GM18907 (cell line): ENCODE measurements around the gene SSC5D.
"Not testable (repeated sequence)": the region's sequence is repeated elsewhere in the genome, so short reads cannot be mapped to it uniquely, and the experiment has no call there.

ENCODE experiments used
- ATAC-seq: cut with Tn5 transposase; IDR thresholded peaks from one replicate; pipeline ENCODE4 v1.9.1; 2021; ENCODE audit warnings: mild to moderate bottlenecking, moderate library complexity; ENCODE audit not compliant: unreplicated experiment

SSC5D gene

DNA sequence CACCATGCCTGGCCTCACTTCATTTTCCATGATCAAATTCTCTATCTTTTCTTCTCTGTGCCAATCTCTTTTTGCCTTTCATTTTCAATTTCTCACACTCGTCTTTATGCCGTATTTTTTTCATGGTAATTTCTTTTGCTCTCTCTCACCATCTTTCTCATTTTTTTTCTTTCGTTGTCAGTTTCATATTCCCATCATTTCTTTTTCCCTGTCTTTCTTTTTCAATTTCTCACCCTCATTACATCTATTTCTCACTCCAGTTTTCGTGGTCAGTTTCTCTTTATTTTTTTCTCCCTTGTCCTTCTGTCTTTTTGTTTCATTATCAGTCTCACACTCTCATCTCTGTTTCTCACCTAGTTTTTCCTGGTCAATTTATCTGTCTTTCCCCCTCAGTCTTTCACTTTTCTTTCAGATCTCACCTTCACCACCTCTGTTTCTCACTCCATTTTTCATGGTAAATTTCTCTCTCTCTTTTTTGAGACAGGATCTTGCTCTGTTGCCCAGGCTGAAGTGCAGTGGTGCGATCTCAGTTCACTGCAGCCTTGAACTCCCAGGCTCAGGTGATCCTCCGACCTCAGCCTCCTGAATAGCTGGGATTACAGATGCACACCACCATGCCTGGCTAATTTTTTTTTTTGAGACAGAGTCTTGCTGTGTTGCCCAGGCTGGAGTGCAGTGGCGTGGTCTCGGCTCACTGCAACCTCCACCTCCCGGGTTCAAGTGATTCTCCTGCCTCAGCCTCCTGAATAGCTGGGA, 14.1 kb downstream of the SSC5D start:
- ATAC-seq, result no peak

GRCh38 chr19:55503157-55503501, 14.9 kb downstream of the SSC5D start:
- no peak for ATAC-seq

DNA sequence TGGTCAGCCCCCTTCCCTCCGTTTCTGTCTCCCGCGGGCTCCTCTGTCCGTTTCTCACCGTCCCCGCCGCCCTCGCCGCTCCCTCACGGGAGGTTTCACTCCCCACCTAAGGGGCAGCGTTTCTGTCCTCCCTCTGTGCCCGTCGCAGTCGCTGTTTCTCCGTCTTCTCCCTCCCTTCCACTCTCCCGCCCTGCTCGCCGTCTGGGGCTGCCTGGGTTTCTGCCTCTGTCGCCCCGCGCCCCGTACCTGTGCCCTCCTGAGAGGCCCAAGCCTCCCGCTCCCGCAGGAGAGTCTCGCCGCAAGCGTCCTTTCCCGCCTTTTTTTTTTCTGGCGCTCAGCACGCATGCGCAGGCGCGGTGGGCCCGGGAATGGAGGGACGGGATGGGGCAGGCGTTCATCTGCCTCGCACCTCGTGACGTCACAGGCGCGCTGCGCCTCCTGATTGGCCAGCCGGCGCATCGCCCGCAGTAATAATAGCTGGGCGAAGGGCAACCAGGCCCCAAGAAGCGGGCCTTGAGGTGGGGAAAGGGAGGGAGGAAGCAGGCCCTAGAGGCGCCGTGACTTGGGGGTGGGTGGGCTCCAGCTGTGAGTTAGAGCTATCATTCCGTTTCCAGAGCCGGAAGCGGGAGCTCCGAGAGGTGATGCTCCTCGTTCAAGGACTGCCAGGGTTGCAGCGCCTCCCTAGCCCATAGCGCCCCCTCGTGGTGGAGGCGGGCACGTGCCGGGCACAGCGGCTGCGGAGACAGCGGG, 15.4 kb downstream of the SSC5D start:
- peak; percentile 88 for ATAC-seq

DNA sequence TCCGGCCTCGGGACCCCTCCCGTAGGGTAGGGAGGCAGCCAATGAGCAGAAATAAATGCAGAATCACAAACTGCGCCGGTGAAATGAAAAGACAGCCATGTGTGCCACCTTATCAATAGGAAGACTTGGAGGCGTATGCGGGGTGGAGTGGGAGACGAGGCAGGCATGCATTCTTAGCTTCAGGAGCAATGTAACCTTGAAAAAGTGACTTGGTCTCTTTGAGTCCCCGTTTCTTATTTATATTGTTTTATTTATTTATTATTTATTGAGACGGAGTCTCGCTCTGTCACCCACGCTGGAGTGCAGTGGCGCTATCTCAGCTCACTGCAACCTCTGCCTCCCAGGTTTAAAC, 16.0 kb downstream of the SSC5D start:
- ATAC-seq, result no peak

DNA sequence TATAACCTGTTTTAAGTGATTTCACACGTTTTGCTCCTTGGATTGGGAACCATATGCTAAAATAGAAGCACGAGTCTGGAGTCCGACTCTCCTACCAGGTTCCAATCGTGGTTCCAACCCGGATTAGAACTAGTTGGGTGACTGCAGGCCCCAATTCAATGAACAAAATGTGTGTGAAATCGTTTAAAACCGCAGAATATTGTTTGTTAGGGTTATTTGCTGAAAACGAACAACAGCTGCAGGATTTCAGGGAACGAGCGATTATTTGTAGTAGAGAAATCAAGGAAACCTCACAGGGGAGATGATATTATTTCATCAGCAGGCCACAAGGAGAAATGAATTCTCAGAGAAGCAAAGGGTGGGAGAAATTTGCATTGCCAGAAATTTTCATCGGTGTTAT, 16.7 kb downstream of the SSC5D start:
- no peak for ATAC-seq

DNA sequence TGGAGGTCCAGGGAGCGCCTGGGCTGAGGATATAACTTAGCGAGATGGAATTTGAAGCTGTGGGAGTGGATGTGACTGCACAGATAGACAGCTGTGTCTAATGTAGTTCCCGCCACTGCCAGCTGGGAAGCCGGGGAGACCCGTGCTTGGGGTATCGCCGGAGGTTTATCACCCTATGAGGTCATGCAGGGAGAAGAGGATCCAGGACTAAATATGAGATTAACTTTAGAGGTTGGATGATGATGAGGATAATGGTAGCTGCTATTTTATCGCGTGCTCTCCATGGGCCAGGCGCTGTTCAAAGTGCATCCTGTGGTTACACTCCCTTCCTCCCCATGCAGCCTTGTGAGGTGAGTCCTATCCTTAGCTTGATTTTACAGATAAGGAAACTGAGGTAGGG, 19.9 kb downstream of the SSC5D start:
- no peak for ATAC-seq

DNA sequence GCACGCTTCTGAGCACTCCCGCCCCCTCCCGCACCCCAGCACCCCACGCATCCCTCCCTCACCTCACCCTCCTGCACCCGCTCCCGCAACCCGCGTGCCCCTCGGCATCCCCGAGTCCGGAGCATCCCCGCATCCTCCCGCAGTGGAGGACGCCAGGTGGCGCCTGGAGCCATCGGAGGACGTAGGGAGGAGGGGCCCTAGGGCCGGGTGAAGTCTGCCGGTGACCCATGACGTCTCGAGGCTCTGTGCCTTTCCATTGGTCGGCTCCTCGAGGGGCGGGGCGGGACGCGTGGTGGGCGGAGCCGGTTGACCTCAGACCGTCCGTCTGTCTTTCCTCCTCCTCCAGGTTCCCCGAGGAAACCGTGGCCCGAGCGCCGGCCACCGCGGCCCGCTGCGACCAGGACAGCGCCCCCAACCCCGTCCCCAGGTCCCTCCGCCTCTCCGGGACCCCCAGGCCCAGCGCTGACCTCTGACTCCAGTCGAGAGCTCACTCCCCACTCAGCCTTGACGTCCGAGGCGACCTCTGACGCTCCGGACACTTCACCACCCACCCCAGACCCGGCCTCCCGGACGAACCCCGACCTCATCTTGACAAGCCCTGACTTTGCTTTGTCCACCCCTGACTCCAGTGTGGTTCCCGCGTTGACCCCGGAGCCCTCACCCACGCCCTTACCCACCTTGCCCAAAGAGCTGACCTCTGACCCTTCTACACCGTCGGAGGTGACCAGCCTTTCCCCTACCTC, 28.8 kb downstream of the SSC5D start:
- peak; percentile 99 for ATAC-seq

DNA sequence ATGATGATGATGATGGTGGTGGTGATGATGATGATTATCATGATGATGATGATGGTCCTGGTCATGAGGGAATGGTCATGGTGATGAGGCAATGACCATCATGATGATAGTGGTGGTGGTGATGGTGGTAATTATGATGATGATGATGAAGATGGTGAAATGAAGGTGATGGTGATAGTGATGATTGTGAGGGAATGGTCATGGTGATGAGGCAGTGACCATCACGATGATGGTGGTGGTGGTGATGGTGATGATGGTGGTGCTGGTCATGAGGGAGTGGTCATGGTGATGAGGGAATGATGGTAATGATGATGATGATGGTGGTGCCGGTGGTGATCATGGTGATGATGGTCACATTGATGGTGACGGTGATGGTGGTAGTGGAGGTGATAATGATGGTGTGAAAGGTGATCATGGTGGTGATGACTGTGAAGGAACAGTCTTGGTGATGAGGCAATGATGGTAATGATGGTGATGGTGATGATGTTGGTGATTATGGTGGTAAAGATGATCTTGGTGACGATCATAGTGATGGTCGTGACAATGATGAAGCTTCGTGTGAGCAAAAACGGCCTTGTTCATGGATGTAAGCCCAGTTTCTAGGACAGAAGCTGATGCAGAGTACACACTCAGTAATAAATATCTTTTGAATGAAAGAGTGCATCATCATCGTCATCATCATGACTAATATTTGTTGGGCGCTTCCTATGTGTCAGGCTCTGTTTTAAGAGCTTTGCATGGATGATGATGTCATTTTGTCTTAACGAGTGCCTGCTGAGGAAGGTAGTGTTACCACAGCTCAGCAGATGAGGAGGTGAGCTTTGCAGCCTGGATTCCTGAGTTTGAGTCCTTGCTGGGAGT, 31.4 kb downstream of the SSC5D start:
- ATAC-seq, result no peak

DNA sequence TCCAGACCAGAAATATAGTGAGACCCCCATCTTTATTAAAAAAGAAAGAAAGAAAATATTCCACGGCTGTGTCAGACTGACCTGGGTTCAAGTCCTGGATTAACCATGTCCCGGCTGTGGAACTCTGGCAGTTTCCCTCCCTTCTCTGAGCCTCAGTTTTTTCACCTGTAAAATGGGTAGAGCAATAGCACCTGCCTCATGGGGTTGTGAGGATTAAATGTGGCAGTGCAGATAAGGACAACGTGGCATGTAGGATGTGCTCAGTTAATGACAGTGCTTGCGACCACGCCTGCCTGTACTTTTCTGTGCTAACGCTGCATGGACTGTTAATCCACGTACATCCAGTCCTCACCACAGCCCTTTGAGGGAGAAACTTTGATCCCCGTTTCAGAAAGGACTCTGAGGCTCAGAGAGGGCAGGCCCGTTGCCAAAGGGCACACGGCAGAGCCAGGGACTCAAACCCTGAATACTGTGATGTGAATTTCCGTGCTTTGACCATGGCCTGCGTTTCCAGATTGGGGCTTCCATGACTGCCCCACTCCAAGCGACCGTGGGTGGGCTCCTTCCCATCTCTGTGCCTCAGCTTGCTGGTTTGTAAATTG, 32.6 kb downstream of the SSC5D start:
- no peak for ATAC-seq

- no peak for ATAC-seq
These were observed 37.3 kb downstream of the SSC5D start for GRCh38 chr19:55525289-55526101.

DNA sequence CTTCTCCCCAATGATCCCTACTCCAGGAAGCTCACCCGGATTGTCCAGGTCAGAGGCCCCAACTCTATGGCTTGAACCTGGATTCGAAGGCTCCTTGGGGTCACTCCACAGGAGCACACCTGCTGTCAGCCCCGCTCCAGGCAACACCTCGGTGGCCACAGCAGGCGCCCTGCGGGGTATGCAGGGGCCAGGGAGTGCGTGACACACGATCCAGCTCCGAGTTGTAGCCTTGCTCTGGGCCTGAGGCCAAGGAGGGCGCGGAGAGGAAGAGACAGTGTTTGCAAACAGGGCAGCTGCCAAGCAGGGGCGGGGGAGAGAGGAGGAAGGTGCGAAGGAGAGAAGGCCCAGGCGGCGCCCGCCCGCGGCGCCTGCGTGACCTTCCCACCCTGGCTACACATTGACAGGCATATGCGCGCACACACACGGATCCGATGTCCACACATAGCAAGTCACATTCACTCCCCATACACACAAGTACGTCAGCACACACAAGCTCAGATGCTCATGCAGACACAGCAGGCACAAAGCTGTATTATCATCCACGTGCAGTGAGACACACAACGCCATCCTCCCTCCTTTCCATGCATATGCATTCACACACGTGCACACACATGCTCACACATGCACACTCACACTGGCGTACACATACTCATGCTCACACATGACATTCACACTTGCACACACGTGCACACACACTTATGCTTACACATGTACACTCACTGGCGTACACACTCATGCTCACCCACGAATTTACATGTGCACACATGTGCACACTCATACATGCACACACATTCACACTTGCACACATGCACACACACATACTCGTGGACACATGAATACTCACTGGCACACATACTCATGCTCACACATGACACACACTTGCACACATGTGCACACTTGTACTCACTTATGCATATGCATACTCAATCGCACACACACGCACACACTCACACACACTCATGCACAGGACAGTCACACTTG, 38.3 kb downstream of the SSC5D start:
- no peak for ATAC-seq

DNA sequence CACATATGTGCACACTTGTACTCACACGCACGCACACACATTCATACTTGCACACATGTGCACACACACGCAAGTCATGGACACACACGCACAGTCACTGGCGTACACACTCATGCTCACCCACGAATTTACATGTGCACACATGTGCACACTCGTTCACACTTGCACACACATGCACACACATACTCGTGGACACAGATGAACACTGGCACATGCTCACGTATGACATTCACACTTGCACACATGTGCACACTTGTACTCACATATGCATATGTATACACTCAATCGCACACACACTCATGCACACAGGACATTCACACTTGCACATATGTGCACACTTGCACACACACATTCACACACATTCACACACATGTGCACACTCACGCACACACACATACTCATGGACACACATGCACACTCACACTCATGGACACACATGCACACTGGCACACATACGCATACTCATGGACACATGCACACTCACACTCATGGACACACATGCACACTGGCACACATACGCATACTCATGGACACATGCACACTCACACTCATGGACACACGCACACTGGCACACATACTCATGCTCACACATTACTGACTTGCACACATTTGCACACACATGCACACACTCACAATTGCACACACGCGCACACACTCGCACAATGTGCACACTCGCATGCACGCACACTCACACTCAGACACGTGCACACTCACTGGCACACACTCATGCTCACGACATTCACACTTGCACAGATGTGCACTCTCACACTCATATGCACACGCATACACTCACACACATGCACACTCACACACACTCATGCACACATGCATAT, 39.2 kb downstream of the SSC5D start:
- no peak for ATAC-seq

- no peak for ATAC-seq
These were observed 40.0 kb downstream of the SSC5D start for GRCh38 chr19:55528030-55528803.

- no peak for ATAC-seq
These were observed 41.5 kb downstream of the SSC5D start for GRCh38 chr19:55529636-55530234.

GRCh38 chr19:55530996-55531395, 42.8 kb downstream of the SSC5D start:
- no peak for ATAC-seq

DNA sequence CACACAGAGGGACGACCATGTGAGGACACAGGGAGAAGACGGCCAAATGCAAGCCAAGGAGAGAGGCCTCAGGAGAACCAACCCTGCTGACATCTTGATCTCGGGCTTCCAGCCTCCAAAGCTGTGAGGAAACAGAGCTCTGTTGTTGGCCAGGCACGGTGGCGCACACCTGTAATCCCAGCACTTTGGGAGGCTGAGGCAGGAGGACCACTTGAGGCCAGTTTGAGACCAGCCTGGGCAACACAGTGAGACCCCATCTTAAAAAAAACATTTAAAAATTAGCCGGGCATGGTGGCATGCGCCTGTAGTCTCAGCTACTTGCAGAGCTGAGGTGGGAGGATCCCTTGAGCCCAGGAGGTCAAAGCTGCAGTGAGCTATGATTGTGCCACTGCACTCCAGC, 46.0 kb downstream of the SSC5D start:
- not testable (repeated sequence) for ATAC-seq
